ENCODE measurements around the gene INPP5J. TPM values are rescaled to one million over a fixed set of nuclear protein-coding genes. Genes with fewer than 3 reads are reported as not detected.

Gene INPP5J
- total RNA-seq, 1 donor, result 0.36 TPM

DNA sequence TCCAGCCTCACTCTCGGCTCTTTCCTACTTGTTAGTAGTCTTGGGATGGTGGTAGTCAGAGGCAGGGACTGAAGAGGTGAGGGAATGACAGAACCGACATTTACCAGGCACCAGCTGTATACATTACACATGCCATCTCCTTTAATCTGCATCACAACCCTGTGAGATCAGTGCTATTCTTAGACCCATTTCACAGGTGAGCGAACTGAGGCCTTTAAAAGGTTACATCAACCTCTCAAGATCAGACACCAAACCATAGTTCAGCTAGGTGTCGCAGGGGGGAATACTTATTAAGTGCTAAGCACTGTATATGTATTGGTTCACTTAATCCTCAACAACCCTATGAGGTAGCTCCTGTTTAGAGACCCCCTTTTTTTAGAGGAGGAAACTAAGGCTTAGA, 11.9 kb downstream of the INPP5J start:
- DNase-seq (ENCODE audit: insufficient read length, low spot score, missing footprints), result peak; percentile 8
- Histone ChIP-seq H3K9me3 (ENCODE audit: low read depth, low read length) (no peaks in the 10 kb centered on the region), H3K79me2 (ENCODE audit: insufficient read depth, low read length) (no peaks in the 10 kb centered on the region), H3K4me1 (ENCODE audit: insufficient read depth, low read length) (no peaks in the 10 kb centered on the region), H4K20me1 (ENCODE audit: insufficient read depth, low read length) (no peaks in the 10 kb centered on the region), H3K27ac (ENCODE audit: low read depth, low read length) (no peak overlapping the region), H2AFZ (ENCODE audit: low read length) (no peak overlapping the region), H3K4me3 (ENCODE audit: insufficient read depth, low read length) (no peak overlapping the region), H3K27me3 (ENCODE audit: insufficient read depth, low read length) (peaks cover 14% of the 10 kb centered on the region), H3K36me3 (ENCODE audit: insufficient read depth, low read length) (no peaks in the 10 kb centered on the region), H3K4me2 (ENCODE audit: insufficient read depth, low read length) (no peak overlapping the region)
- TF ChIP-seq, protein P1, sequence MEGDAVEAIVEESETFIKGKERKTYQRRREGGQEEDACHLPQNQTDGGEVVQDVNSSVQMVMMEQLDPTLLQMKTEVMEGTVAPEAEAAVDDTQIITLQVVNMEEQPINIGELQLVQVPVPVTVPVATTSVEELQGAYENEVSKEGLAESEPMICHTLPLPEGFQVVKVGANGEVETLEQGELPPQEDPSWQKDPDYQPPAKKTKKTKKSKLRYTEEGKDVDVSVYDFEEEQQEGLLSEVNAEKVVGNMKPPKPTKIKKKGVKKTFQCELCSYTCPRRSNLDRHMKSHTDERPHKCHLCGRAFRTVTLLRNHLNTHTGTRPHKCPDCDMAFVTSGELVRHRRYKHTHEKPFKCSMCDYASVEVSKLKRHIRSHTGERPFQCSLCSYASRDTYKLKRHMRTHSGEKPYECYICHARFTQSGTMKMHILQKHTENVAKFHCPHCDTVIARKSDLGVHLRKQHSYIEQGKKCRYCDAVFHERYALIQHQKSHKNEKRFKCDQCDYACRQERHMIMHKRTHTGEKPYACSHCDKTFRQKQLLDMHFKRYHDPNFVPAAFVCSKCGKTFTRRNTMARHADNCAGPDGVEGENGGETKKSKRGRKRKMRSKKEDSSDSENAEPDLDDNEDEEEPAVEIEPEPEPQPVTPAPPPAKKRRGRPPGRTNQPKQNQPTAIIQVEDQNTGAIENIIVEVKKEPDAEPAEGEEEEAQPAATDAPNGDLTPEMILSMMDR (IDR thresholded peaks at IDR 0.05; ENCODE audit: extremely low read depth, low read depth, low read length), result no peak

DNA sequence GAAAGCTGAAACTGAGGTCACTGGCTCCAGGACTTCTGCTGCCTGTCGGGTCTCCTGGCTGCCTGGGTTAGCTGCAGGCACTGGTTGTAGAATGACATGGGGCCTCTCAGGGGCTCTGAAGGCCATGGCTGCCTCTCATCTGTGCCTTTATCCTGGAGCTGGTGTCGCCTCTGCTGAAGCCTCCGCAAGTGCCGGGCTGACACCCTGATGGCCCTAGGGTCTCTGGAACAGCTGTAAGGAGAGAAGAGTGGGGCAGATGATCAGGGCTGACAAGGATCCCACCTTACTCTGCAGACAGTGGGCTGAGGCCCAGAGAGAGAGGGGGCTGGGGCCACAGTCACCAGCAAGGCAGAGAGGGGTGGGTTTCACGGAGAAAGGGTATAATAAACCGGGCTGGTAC, 12.9 kb downstream of the INPP5J start:
- H3K27ac ChIP-seq (ENCODE audit: low read depth, low read length), result no peak overlapping the region
- no peak overlapping the region for H2AFZ ChIP-seq (ENCODE audit: low read length)
- H3K4me1 ChIP-seq (ENCODE audit: insufficient read depth, low read length), result no peaks in the 10 kb centered on the region
- no peaks in the 10 kb centered on the region for H4K20me1 ChIP-seq (ENCODE audit: insufficient read depth, low read length)
- H3K4me3 ChIP-seq (ENCODE audit: insufficient read depth, low read length), result no peak overlapping the region
- H3K9me3 ChIP-seq (ENCODE audit: low read depth, low read length), result no peaks in the 10 kb centered on the region
- TF ChIP-seq, protein P1 (IDR thresholded peaks at IDR 0.05; ENCODE audit: extremely low read depth, low read depth, low read length), result no peak
- H3K27me3 ChIP-seq (ENCODE audit: insufficient read depth, low read length), result peaks cover 24% of the 10 kb centered on the region
- no peaks in the 10 kb centered on the region for H3K79me2 ChIP-seq (ENCODE audit: insufficient read depth, low read length)
- H3K36me3 ChIP-seq (ENCODE audit: insufficient read depth, low read length), result no peaks in the 10 kb centered on the region
- no peak overlapping the region for H3K4me2 ChIP-seq (ENCODE audit: insufficient read depth, low read length)
- DNase-seq (ENCODE audit: insufficient read length, low spot score, missing footprints), result no peak

DNA sequence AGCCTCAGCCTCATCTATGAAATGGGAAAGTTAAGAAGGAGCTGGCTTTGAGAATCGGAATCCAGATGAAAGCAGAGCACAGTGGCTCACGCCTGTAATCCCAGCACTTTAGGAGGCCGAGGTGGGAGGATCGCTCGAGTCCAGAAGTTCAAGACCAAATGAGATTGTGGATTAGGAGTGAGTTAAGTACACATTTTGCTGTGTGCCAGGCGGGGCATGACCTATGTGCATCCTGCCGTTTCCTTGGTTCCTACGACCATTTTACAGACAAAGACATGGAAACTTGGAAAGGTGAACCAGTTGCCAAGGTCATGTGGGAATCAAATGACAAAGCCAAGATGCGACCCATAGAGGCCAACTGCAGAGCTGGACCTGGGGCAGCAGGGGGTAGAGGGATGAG, 13.4 kb downstream of the INPP5J start:
- Histone ChIP-seq H3K79me2 (ENCODE audit: insufficient read depth, low read length) (no peaks in the 10 kb centered on the region), H3K36me3 (ENCODE audit: insufficient read depth, low read length) (no peaks in the 10 kb centered on the region), H3K4me2 (ENCODE audit: insufficient read depth, low read length) (no peak overlapping the region), H4K20me1 (ENCODE audit: insufficient read depth, low read length) (no peaks in the 10 kb centered on the region), H2AFZ (ENCODE audit: low read length) (no peak overlapping the region), H3K4me1 (ENCODE audit: insufficient read depth, low read length) (no peaks in the 10 kb centered on the region), H3K4me3 (ENCODE audit: insufficient read depth, low read length) (no peak overlapping the region), H3K27ac (ENCODE audit: low read depth, low read length) (no peak overlapping the region), H3K9me3 (ENCODE audit: low read depth, low read length) (no peaks in the 10 kb centered on the region), H3K27me3 (ENCODE audit: insufficient read depth, low read length) (peaks cover 29% of the 10 kb centered on the region)
- peak; percentile 76 for DNase-seq (ENCODE audit: insufficient read length, low spot score, missing footprints)
- TF ChIP-seq, protein P1 (IDR thresholded peaks at IDR 0.05; ENCODE audit: extremely low read depth, low read depth, low read length), result no peak

DNA sequence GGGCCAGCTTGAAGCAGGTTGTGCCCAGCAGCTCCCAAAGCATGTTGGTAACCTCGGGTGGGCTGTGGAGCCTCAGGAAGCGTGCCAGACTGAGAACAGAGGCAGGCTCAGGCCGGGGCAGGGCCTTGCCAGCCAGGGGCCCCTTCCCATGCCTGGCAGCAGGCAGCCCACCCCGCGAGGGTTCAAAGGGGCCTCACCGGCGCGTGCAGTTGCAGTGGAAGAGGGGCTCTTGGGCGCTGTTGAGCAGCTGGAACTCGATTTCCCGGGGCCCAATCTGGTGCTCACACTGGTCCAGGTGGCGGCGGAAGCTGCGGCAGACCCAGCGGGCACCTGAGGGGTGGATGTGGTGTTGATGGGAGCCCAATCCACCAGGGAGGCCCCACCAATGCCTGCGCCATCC, 13.9 kb downstream of the INPP5J start:
- Histone ChIP-seq H3K4me2 (ENCODE audit: insufficient read depth, low read length) (no peak overlapping the region), H2AFZ (ENCODE audit: low read length) (no peak overlapping the region), H3K27me3 (ENCODE audit: insufficient read depth, low read length) (peaks cover 34% of the 10 kb centered on the region), H3K4me3 (ENCODE audit: insufficient read depth, low read length) (no peak overlapping the region), H4K20me1 (ENCODE audit: insufficient read depth, low read length) (no peaks in the 10 kb centered on the region), H3K79me2 (ENCODE audit: insufficient read depth, low read length) (no peaks in the 10 kb centered on the region), H3K4me1 (ENCODE audit: insufficient read depth, low read length) (no peaks in the 10 kb centered on the region), H3K9me3 (ENCODE audit: low read depth, low read length) (no peaks in the 10 kb centered on the region), H3K27ac (ENCODE audit: low read depth, low read length) (no peak overlapping the region), H3K36me3 (ENCODE audit: insufficient read depth, low read length) (no peaks in the 10 kb centered on the region)
- TF ChIP-seq, protein P1 (IDR thresholded peaks at IDR 0.05; ENCODE audit: extremely low read depth, low read depth, low read length), result no peak
- no peak for DNase-seq (ENCODE audit: insufficient read length, low spot score, missing footprints)

Data from osteoblast (primary cell).